B cell (primary cell): ENCODE results near the gene RPL41. TPM values are rescaled to one million over a fixed set of nuclear protein-coding genes. Genes with fewer than 3 reads are reported as not detected.

Experiments used
- ATAC-seq: fragments of 200-7000 bp; cut with Tn5 transposase; one replicate; pipeline ENCODE4 v1.10.0; 2021; ENCODE audit warnings: low read depth, mild to moderate bottlenecking, moderate number of reproducible peaks, moderate library complexity
- CTCF ChIA-PET: fragments of 350-600 bp; sonication (Branson Sonifier 250); formaldehyde crosslinking; loops from one replicate; lab custom pipeline; 2021; ENCODE audit warnings: antibody characterized with exemption, inconsistent platforms; lab: Charles Lee
- POLR2A ChIA-PET: fragments of 350-600 bp; sonication (Branson Sonifier 250); formaldehyde crosslinking; loops from one replicate; lab custom pipeline; 2021; ENCODE audit warnings: antibody characterized with exemption; lab: Charles Lee
- DNase-seq: peaks from one replicate; pipeline ENCODE4 v3.0.0; 2013
- H2AFZ ChIP-seq: 2 replicates; pipeline ENCODE4 v1.6.1; 2012; ENCODE audit warnings: mild to moderate bottlenecking, low read depth, low read length; ENCODE audit not compliant: insufficient read depth, poor library complexity, severe bottlenecking
- H3K27ac ChIP-seq, 2 donors: 1 replicate in 1 of 2; 2 replicates in 1 of 2; pipeline ENCODE4 v1.5.1; 2012 to 2013; ENCODE audit warnings: low read length in 2 of 2, mild to moderate bottlenecking in 2 of 2, moderate library complexity in 1 of 2
- H3K27me3 ChIP-seq, 4 experiments: fragments of 200-600 bp in 1 of 4; sonication (generic) in 1 of 4; replicated peaks in 1 of 4; 1 replicate in 2 of 4; 2 replicates in 2 of 4; pipeline versions ENCODE4 v1.6.1 to v1.7.0; 2013 to 2016; ENCODE audit warnings: low read length in 3 of 4, mild to moderate bottlenecking in 2 of 4, mixed read lengths in 1 of 4, moderate library complexity in 1 of 4; ENCODE audit not compliant: insufficient read depth in 4 of 4, control insufficient read depth in 3 of 4; ENCODE audit errors: control extremely low read depth in 1 of 4
- H3K36me3 ChIP-seq, 2 experiments: replicated peaks in 1 of 2; 1 replicate in 1 of 2; 2 replicates in 1 of 2; pipeline versions ENCODE4 v1.6.1 to v1.7.1; 2013; ENCODE audit warnings: low read length in 1 of 2; ENCODE audit not compliant: insufficient read depth in 2 of 2, control insufficient read depth in 1 of 2; ENCODE audit errors: control extremely low read depth in 1 of 2, extremely low read depth in 1 of 2
- H3K4me1 ChIP-seq, 2 donors: fragments of 200-600 bp in 1 of 2; sonication (generic) in 1 of 2; 1 replicate in 1 of 2; 2 replicates in 1 of 2; pipeline versions ENCODE4 v1.5.1 to v1.6.1; 2013 to 2017; ENCODE audit warnings: low read length in 2 of 2; ENCODE audit not compliant: control insufficient read depth in 2 of 2, insufficient read depth in 2 of 2
- H3K4me2 ChIP-seq: replicated peaks from 2 replicates; pipeline ENCODE3; 2012; ENCODE audit warnings: mild to moderate bottlenecking, low read depth, low read length; ENCODE audit not compliant: poor library complexity, severe bottlenecking
- H3K4me3 ChIP-seq, 5 experiments: fragments of 200-600 bp in 1 of 5; sonication (generic) in 1 of 5; 1 replicate in 3 of 5; 2 replicates in 2 of 5; pipeline versions ENCODE4 v1.5.1 to v1.7.0; 2011 to 2016; ENCODE audit warnings: low read length in 4 of 5, mild to moderate bottlenecking in 4 of 5, low read depth in 2 of 5, control low read depth in 1 of 5, moderate library complexity in 1 of 5; ENCODE audit not compliant: insufficient read depth in 1 of 5; ENCODE audit errors: control extremely low read depth in 1 of 5, extremely low read depth in 1 of 5
- H3K79me2 ChIP-seq: fragments of 200-600 bp; sonication (generic); one replicate; pipeline ENCODE4 v1.6.0; 2016; ENCODE audit warnings: low read length; ENCODE audit not compliant: control insufficient read depth, insufficient read depth
- H3K9ac ChIP-seq: fragments of 200-600 bp; sonication (generic); 2 replicates; pipeline ENCODE4 v1.6.1; 2017; ENCODE audit warnings: mild to moderate bottlenecking, low read length, moderate library complexity
- H3K9me3 ChIP-seq, 3 donors: one replicate each; pipeline versions ENCODE4 v1.6.1 to v1.7.1; 2013; ENCODE audit warnings: low read length in 2 of 3; ENCODE audit not compliant: control insufficient read depth in 2 of 3, insufficient read depth in 1 of 3; ENCODE audit errors: control extremely low read depth in 1 of 3
- H4K20me1 ChIP-seq: 2 replicates; pipeline ENCODE4 v1.6.0; 2012; ENCODE audit warnings: mild to moderate bottlenecking, low read length; ENCODE audit not compliant: insufficient read depth, control insufficient read depth, poor library complexity, severe bottlenecking
- H3K27ac Mint-ChIP-seq: one replicate; pipeline ENCODE4 v1.8.0; 2021; ENCODE audit warnings: mixed read lengths
- H3K27me3 Mint-ChIP-seq: one replicate; pipeline ENCODE4 v1.8.0; 2021; ENCODE audit warnings: mixed read lengths
- H3K4me1 Mint-ChIP-seq: one replicate; pipeline ENCODE4 v1.8.0; 2021; ENCODE audit warnings: mixed read lengths
- H3K4me3 Mint-ChIP-seq: one replicate; pipeline ENCODE4 v1.8.0; 2021; ENCODE audit warnings: mixed read lengths
- H3K9me3 Mint-ChIP-seq: one replicate; pipeline ENCODE4 v1.8.0; 2022; ENCODE audit warnings: mixed read lengths; ENCODE audit not compliant: insufficient read depth
- CTCF ChIP-seq: fragments of 200-600 bp; IDR thresholded peaks from one replicate; pipeline ENCODE4 v1.8.0; 2022; ENCODE audit warnings: antibody characterized with exemption, mild to moderate bottlenecking
- EZH2 ChIP-seq: IDR thresholded peaks from 2 replicates; pipeline ENCODE4 v1.6.1; 2012; ENCODE audit warnings: borderline replicate concordance, low read depth, mild to moderate bottlenecking, moderate library complexity, low read length; ENCODE audit not compliant: insufficient read depth, poor library complexity, severe bottlenecking
- WGBS: methylation state at CpG from one replicate; pipeline ENCODE4 v1.1.5; 2013; ENCODE audit warnings: missing lambda C conversion rate; ENCODE audit not compliant: insufficient coverage; 5-methylcytosine and 5-hydroxymethylcytosine counted together
- intact Hi-C: fragments of 100-400 bp; cut with micrococcal nuclease; formaldehyde crosslinking; loops from one replicate; pipeline ENCODE4 v1.10.0; 2022
- polyA plus RNA-seq: library from polyadenylated mRNA; depleted of rRNA; stranded (reverse); fragments of >200 nt; gene quantifications from 2 replicates; pipeline ENCODE4 v1.2.3, GENCODE V29; 2012
- total RNA-seq, 2 donors: library from RNA; stranded (reverse); fragments of 120-200 nt in 1 of 2; gene quantifications; 1 replicate in 1 of 2; 2 replicates in 1 of 2; pipeline versions ENCODE4 v1.2.3 to v1.2.4, GENCODE V29; 2013 to 2022

RPL41 gene
- total and polyA plus RNA-seq, 2 donors (not counting 1 experiment from before 2014, with no cell fraction given): 4,738 to 10,371 TPM

GRCh38 chr12:56126732-56127239 lies 10.4 kb downstream of the RPL41 start:
- WGBS: 19% methylated on average over 2 of the region's 3 CpGs
- Mint-ChIP-seq H3K4me1 (peaks cover 63% of the 10 kb centered on the region), H3K9me3 (no peaks in the 10 kb centered on the region), H3K27me3 (no peaks in the 10 kb centered on the region), H3K27ac (peak overlapping the region; percentile 98), H3K4me3 (peak overlapping the region; percentile 100)
- no peaks in the 10 kb centered on the region for H3K9me3 ChIP-seq
- peaks cover 56% of the 10 kb centered on the region for H3K79me2 ChIP-seq
- H3K9ac ChIP-seq: peak overlapping the region; percentile 33
- H2AFZ ChIP-seq: no peak overlapping the region
- CTCF ChIA-PET: interaction anchor here (0.7 to 13.8 kb wide), 13 partner anchors 9 to 337 kb away, joined by 3 to 247 read pairs (median 10); partner anchors contain the start of genes MYL6, MYL6B, RNF41 and RPL41
- peak overlapping the region in 4 of 5 experiments; percentile 12 to 62 (median 48) for H3K4me3 ChIP-seq
- H4K20me1 ChIP-seq: peaks cover 18% of the 10 kb centered on the region
- H3K36me3 ChIP-seq: peaks cover 2 to 25% of the 10 kb centered on the region in 2 experiments
- H3K4me1 ChIP-seq: peaks cover 46 to 50% of the 10 kb centered on the region in 2 donors
- DNase-seq (peak; percentile 74), ATAC-seq (peak; percentile 16)
- no peak for TF ChIP-seq CTCF
- TF ChIP-seq EZH2: no peak
- intact Hi-C loops: loop anchor here (1.0 to 5.0 kb wide), 9 partner anchors 8 to 323 kb away; partner anchors contain the start of genes ANKRD52, COQ10A, MYL6B and RNF41
- H3K27me3 ChIP-seq: no peaks in the 10 kb centered on the region
- peak overlapping the region; percentile 76 to 80 for H3K27ac ChIP-seq
- POLR2A ChIA-PET: interaction anchor here (0.5 to 5.7 kb wide), 7 partner anchors 9 to 95 kb away, joined by 3 to 49 read pairs (median 28); partner anchors contain the start of genes MYL6, MYL6B, RNF41 and RPL41
- H3K4me2 ChIP-seq: peak overlapping the region; percentile 96

DNA sequence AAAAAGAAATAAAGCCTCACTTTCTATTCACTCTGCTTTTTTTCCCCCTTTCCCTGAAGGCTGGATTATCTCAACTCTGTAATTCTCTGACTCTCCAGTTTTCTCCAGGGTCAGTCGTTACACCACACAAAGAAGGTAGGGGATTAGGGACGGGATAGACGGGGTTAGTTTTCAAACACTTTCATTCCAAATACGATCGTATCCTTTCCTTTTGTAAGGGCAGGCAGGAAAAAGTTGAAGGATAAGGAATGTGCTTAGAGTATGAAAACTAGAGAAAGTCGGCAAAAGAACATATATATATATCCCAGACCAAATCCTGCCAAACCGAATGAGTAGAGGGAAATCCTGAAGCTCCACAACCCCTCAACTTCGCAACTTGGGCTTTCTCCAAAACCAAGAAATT lies 11.1 kb downstream of the RPL41 start:
- Mint-ChIP-seq H3K27me3 (no peaks in the 10 kb centered on the region), H3K4me1 (peaks cover 69% of the 10 kb centered on the region), H3K9me3 (no peaks in the 10 kb centered on the region), H3K27ac (peak overlapping the region; percentile 98), H3K4me3 (peak overlapping the region; percentile 100)
- ATAC-seq: no peak
- Histone ChIP-seq H2AFZ (no peak overlapping the region), H3K9ac (peak overlapping the region; percentile 54), H3K79me2 (peaks cover 56% of the 10 kb centered on the region), H4K20me1 (peaks cover 23% of the 10 kb centered on the region), H3K9me3 (no peaks in the 10 kb centered on the region), H3K27me3 (no peaks in the 10 kb centered on the region), H3K36me3 (peaks cover 2 to 29% of the 10 kb centered on the region in 2 experiments), H3K27ac (peak overlapping the region; percentile 76 to 80), H3K4me1 (peaks cover 46 to 54% of the 10 kb centered on the region in 2 donors), H3K4me3 (peak overlapping the region; percentile 21 to 62 (median 50)), H3K4me2 (peak overlapping the region; percentile 96)
- no peak for DNase-seq
- intact Hi-C loops: loop anchor here (2.0 to 5.0 kb wide), 4 partner anchors 93 to 139 kb away; partner anchors contain the start of genes ANKRD52, COQ10A, RNF41 and SUOX
- TF ChIP-seq CTCF: no peak
- TF ChIP-seq EZH2: no peak
- CTCF ChIA-PET: interaction anchor here (0.7 to 13.8 kb wide), 12 partner anchors 10 to 140 kb away, joined by 3 to 247 read pairs (median 10); partner anchors contain the start of genes COQ10A, MYL6, MYL6B and RNF41
- WGBS: 0% methylated on average over 2 of the region's 8 CpGs
- POLR2A ChIA-PET: interaction anchor here (0.7 to 5.7 kb wide), 11 partner anchors 9 to 984 kb away, joined by 3 to 49 read pairs (median 6); partner anchors contain the start of genes MYL6, MYL6B, PA2G4 and RNF41
